HEK293 (cell line): Measurements from ENCODE around the gene MALAT1.

ENCODE experiments used
- CTCF ChIA-PET: fragments of 350-600 bp; formaldehyde crosslinking; extraction: SDS; loops from one replicate; lab custom pipeline; 2021; ENCODE audit warnings: antibody characterized with exemption; lab: Yijun Ruan, JAX
- POLR2A ChIA-PET: fragments of 300-600 bp; formaldehyde crosslinking; extraction: SDS; loops from one replicate; lab custom pipeline; 2020; ENCODE audit warnings: antibody characterized with exemption, inconsistent platforms; lab: Yijun Ruan, JAX
- H3K27ac ChIP-seq: fragments of 200-500 bp; sonication (Bioruptor generic); 2 replicates; pipeline ENCODE4 v1.5.1; 2014; ENCODE audit warnings: low read depth, low read length, control low read depth, inconsistent platforms; ENCODE audit errors: extremely low read depth
- H3K36me3 ChIP-seq, 2 experiments: fragments of 200-500 bp in 1 of 2; sonication (Bioruptor generic) in 1 of 2; 1 replicate in 1 of 2; 2 replicates in 1 of 2; pipeline ENCODE4 v1.5.1; 2014 to 2017; ENCODE audit warnings: inconsistent platforms in 2 of 2, low read length in 2 of 2; ENCODE audit not compliant: control insufficient read depth in 2 of 2, insufficient read depth in 1 of 2
- H3K4me1 ChIP-seq: fragments of 200-500 bp; sonication (Bioruptor generic); 2 replicates; pipeline ENCODE4 v1.5.1; 2014; ENCODE audit warnings: mild to moderate bottlenecking, low read length, inconsistent platforms; ENCODE audit not compliant: control insufficient read depth, insufficient read depth
- H3K4me3 ChIP-seq: 2 replicates; pipeline ENCODE4 v1.5.1; 2011; ENCODE audit warnings: low read depth, mild to moderate bottlenecking, control low read depth, low read length, moderate library complexity
- H3K9me3 ChIP-seq: fragments of 200-500 bp; sonication (Bioruptor generic); 2 replicates; pipeline ENCODE4 v1.5.1; 2014; ENCODE audit warnings: low read depth, low read length, inconsistent platforms; ENCODE audit not compliant: control insufficient read depth, insufficient read depth
- ATF2 ChIP-seq: fragments of 450-650 bp; formaldehyde crosslinking; IDR thresholded peaks from 2 replicates; pipeline ENCODE4 v1.5.1; 2016; ENCODE audit warnings: missing biosample characterization, missing genetic modification characterization, low read depth
- BCL11B ChIP-seq: fragments of 450-650 bp; formaldehyde crosslinking; IDR thresholded peaks from 2 replicates; pipeline ENCODE4 v1.5.1; 2016; ENCODE audit warnings: low read depth, missing biosample characterization, missing genetic modification characterization
- HOXC10 ChIP-seq: sonication (generic); formaldehyde crosslinking; IDR thresholded peaks from 2 replicates; pipeline ENCODE4 v1.8.1; 2023; ENCODE audit warnings: mild to moderate bottlenecking, missing genetic modification reagents
- KLF8 ChIP-seq: fragments of 450-650 bp; formaldehyde crosslinking; IDR thresholded peaks from 2 replicates; pipeline ENCODE4 v1.5.1; 2016; ENCODE audit warnings: missing biosample characterization, missing genetic modification characterization
- MYNN ChIP-seq: fragments of 450-650 bp; formaldehyde crosslinking; IDR thresholded peaks from 2 replicates; pipeline ENCODE4 v1.5.1; 2016; ENCODE audit warnings: missing biosample characterization, missing genetic modification characterization, borderline replicate concordance
- OVOL3 ChIP-seq: fragments of 450-650 bp; formaldehyde crosslinking; IDR thresholded peaks from 2 replicates; pipeline ENCODE4 v1.5.1; 2016; ENCODE audit warnings: missing biosample characterization, missing genetic modification characterization
- PRDM4 ChIP-seq: fragments of 450-650 bp; formaldehyde crosslinking; IDR thresholded peaks from 2 replicates; pipeline ENCODE4 v1.5.1; 2017; ENCODE audit warnings: missing biosample characterization, missing genetic modification characterization
- SCRT2 ChIP-seq: fragments of 450-650 bp; formaldehyde crosslinking; IDR thresholded peaks from 2 replicates; pipeline ENCODE4 v1.5.1; 2016; ENCODE audit warnings: missing biosample characterization, missing genetic modification characterization
- YY1 ChIP-seq: fragments of 450-650 bp; formaldehyde crosslinking; IDR thresholded peaks from 2 replicates; pipeline ENCODE4 v1.5.1; 2018; ENCODE audit warnings: missing biosample characterization, missing genetic modification characterization
- ZEB2 ChIP-seq: fragments of 450-650 bp; formaldehyde crosslinking; IDR thresholded peaks from 2 replicates; pipeline ENCODE4 v1.5.1; 2016; ENCODE audit warnings: missing biosample characterization, missing genetic modification characterization
- ZNF214 ChIP-seq: fragments of 450-650 bp; formaldehyde crosslinking; IDR thresholded peaks from 2 replicates; pipeline ENCODE4 v1.5.1; 2017; ENCODE audit warnings: missing biosample characterization, mild to moderate bottlenecking, missing genetic modification characterization, borderline replicate concordance
- ZNF311 ChIP-seq: fragments of 450-650 bp; formaldehyde crosslinking; IDR thresholded peaks from 2 replicates; pipeline ENCODE4 v1.5.1; 2017; ENCODE audit warnings: missing biosample characterization, missing genetic modification characterization, borderline replicate concordance
- ZNF335 ChIP-seq: fragments of 450-650 bp; formaldehyde crosslinking; conservative IDR thresholded peaks from 2 replicates; pipeline ENCODE4 v1.5.1; 2016; ENCODE audit warnings: missing biosample characterization, missing genetic modification characterization
- ZNF350 ChIP-seq: fragments of 450-650 bp; formaldehyde crosslinking; IDR thresholded peaks from 2 replicates; pipeline ENCODE4 v1.5.0; 2017; ENCODE audit warnings: missing biosample characterization, mild to moderate bottlenecking, missing genetic modification characterization
- ZNF366 ChIP-seq: fragments of 450-650 bp; formaldehyde crosslinking; conservative IDR thresholded peaks from 2 replicates; pipeline ENCODE4 v1.5.1; 2016; ENCODE audit warnings: missing biosample characterization, missing genetic modification characterization
- ZNF473 ChIP-seq: fragments of 450-650 bp; formaldehyde crosslinking; IDR thresholded peaks from 2 replicates; pipeline ENCODE4 v1.5.1; 2017; ENCODE audit warnings: missing biosample characterization, missing genetic modification characterization
- ZNF529 ChIP-seq: fragments of 450-650 bp; formaldehyde crosslinking; IDR thresholded peaks from 2 replicates; pipeline ENCODE4 v1.5.1; 2017; ENCODE audit warnings: missing genetic modification characterization, missing biosample characterization; ENCODE audit not compliant: insufficient replicate concordance
- ZNF580 ChIP-seq: fragments of 450-650 bp; formaldehyde crosslinking; IDR thresholded peaks from 2 replicates; pipeline ENCODE4 v1.5.1; 2016; ENCODE audit warnings: missing biosample characterization, missing genetic modification characterization
- ZNF623 ChIP-seq: fragments of 450-650 bp; formaldehyde crosslinking; IDR thresholded peaks from 2 replicates; pipeline ENCODE4 v1.5.1; 2016; ENCODE audit warnings: missing biosample characterization, missing genetic modification characterization
- ZNF654 ChIP-seq: fragments of 450-650 bp; formaldehyde crosslinking; IDR thresholded peaks from 2 replicates; pipeline ENCODE4 v1.5.1; 2016; ENCODE audit warnings: low read depth, missing biosample characterization, missing genetic modification characterization
- ZNF692 ChIP-seq: fragments of 450-650 bp; formaldehyde crosslinking; IDR thresholded peaks from 2 replicates; pipeline ENCODE4 v1.5.1; 2016; ENCODE audit warnings: missing biosample characterization, missing genetic modification characterization
- ZNF837 ChIP-seq: fragments of 450-650 bp; formaldehyde crosslinking; IDR thresholded peaks from 2 replicates; pipeline ENCODE4 v1.5.1; 2016; ENCODE audit warnings: missing biosample characterization, missing genetic modification characterization

MALAT1 gene

GRCh38 chr11:65486570-65487466, 12.0 kb upstream of the MALAT1 start:
- no peak for TF ChIP-seq ATF2 (tag by site-specific recombination)
- 0 out of 2 replicates have a peak, but pooled peaks have one; percentile 59 for TF ChIP-seq ZNF580
- TF ChIP-seq, all 188 proteins: peak for 1
- ChIA-PET CTCF (interaction anchor here (0.7 to 4.3 kb wide), 10 partner anchors 7 to 70 kb away, joined by 3 to 17 read pairs (median 4); no protein-coding TSS in a partner anchor), POLR2A (interaction anchor here (0.9 to 28.2 kb wide), 7 partner anchors 9 to 225 kb away, joined by 3 to 1129 read pairs (median 10); partner anchors contain the start of genes MALAT1, NEAT1 and POLA2)
- Histone ChIP-seq H3K4me1 (peaks cover 30% of the 10 kb centered on the region), H3K36me3 (no peaks in the 10 kb centered on the region), H3K27ac (peak overlapping the region; percentile 58; the same call in 1 of the 2 replicates), H3K9me3 (no peaks in the 10 kb centered on the region), H3K4me3 (no peak overlapping the region)

GRCh38 chr11:65487467-65488272, 11.2 kb upstream of the MALAT1 start:
- Histone ChIP-seq H3K36me3 (no peaks in the 10 kb centered on the region), H3K4me1 (peaks cover 37% of the 10 kb centered on the region), H3K27ac (peak overlapping the region; percentile 72), H3K9me3 (no peaks in the 10 kb centered on the region), H3K4me3 (no peak overlapping the region)
- ChIA-PET POLR2A (interaction anchor here (0.9 to 28.2 kb wide), 7 partner anchors 10 to 226 kb away, joined by 3 to 1129 read pairs (median 10); partner anchors contain the start of genes MALAT1, NEAT1 and POLA2), CTCF (interaction anchor here (0.5 to 4.3 kb wide), 9 partner anchors 8 to 71 kb away, joined by 3 to 17 read pairs (median 5); partner anchors contain the start of gene MALAT1)
- TF ChIP-seq ZEB2 (tag by site-specific recombination) (peak; percentile 68), SCRT2 (tag by site-specific recombination) (peak; percentile 93), ZNF473 (tag by site-specific recombination) (no peak), ZNF654 (no peak), KLF8 (peak; percentile 27; the same call in 1 of the 2 replicates), ZNF623 (no peak), YY1 (tag by site-specific recombination) (no peak), OVOL3 (no peak), HOXC10 (CRISPR knock-in tag) (no peak), ZNF529 (tag by site-specific recombination) (no peak), ZNF214 (tag by site-specific recombination) (no peak), PRDM4 (tag by site-specific recombination) (0 out of 2 replicates have a peak, but pooled peaks have one; percentile 24), BCL11B (no peak), ATF2 (tag by site-specific recombination) (0 out of 2 replicates have a peak, but pooled peaks have one; percentile 27), ZNF692 (tag by site-specific recombination) (peak; percentile 54), ZNF837 (no peak), MYNN (tag by site-specific recombination) (peak; percentile 99), ZNF350 (tag by site-specific recombination) (no peak), ZNF335 (tag by site-specific recombination) (peak; percentile 97), ZNF311 (tag by site-specific recombination) (no peak), ZNF366 (peak; percentile 76)
